Hepatocyte (in vitro differentiated cells): ENCODE data around the gene MBIP. TPM values are rescaled to one million over a fixed set of nuclear protein-coding genes. Genes with fewer than 3 reads are reported as not detected.

Source experiments
- DNase-seq: peaks from one replicate; pipeline ENCODE4 v3.0.0-alpha.2; 2016; ENCODE audit warnings: low spot score
- H2AFZ ChIP-seq: fragments of 200-600 bp; sonication (generic); 2 replicates; pipeline ENCODE4 v1.6.0; 2016; ENCODE audit warnings: antibody characterized with exemption, mild to moderate bottlenecking
- H3K27ac ChIP-seq: fragments of 200-600 bp; sonication (generic); 2 replicates; pipeline ENCODE4 v1.5.1; 2016; ENCODE audit warnings: mild to moderate bottlenecking
- H3K27me3 ChIP-seq: fragments of 200-600 bp; sonication (generic); 2 replicates; pipeline ENCODE4 v1.6.1; 2016
- H3K36me3 ChIP-seq: fragments of 200-600 bp; sonication (generic); replicated peaks from 2 replicates; pipeline ENCODE4 v1.5.1; 2016; ENCODE audit warnings: low read depth; ENCODE audit not compliant: insufficient read depth
- H3K4me1 ChIP-seq: fragments of 200-600 bp; sonication (generic); 2 replicates; pipeline ENCODE4 v1.5.1; 2016; ENCODE audit warnings: mild to moderate bottlenecking, moderate library complexity; ENCODE audit not compliant: insufficient read depth
- H3K4me2 ChIP-seq: fragments of 200-600 bp; sonication (generic); 2 replicates; pipeline ENCODE4 v1.6.0; 2016
- H3K4me3 ChIP-seq: fragments of 200-600 bp; sonication (generic); 2 replicates; pipeline ENCODE4 v1.5.1; 2016; ENCODE audit warnings: mild to moderate bottlenecking
- H3K79me2 ChIP-seq: fragments of 200-600 bp; sonication (generic); 2 replicates; pipeline ENCODE4 v1.6.0; 2017; ENCODE audit warnings: mild to moderate bottlenecking
- H3K9me2 ChIP-seq: fragments of 200-600 bp; sonication (generic); replicated peaks from 2 replicates; pipeline ENCODE4 v1.6.0; 2017; ENCODE audit warnings: mild to moderate bottlenecking; ENCODE audit not compliant: insufficient read depth
- H3K9me3 ChIP-seq: fragments of 200-600 bp; sonication (generic); 2 replicates; pipeline ENCODE4 v1.5.1; 2016; ENCODE audit warnings: low read depth, mild to moderate bottlenecking
- H4K20me1 ChIP-seq: fragments of 200-600 bp; sonication (generic); 2 replicates; pipeline ENCODE4 v1.6.0; 2016; ENCODE audit warnings: mild to moderate bottlenecking; ENCODE audit not compliant: insufficient read depth, poor library complexity, severe bottlenecking
- CTCF ChIP-seq: fragments of 200-600 bp; sonication (generic); IDR thresholded peaks from 2 replicates; pipeline ENCODE4 v1.5.1; 2016; ENCODE audit warnings: antibody characterized with exemption, mild to moderate bottlenecking; ENCODE audit not compliant: poor library complexity
- EZH2 ChIP-seq: fragments of 200-600 bp; sonication (generic); IDR thresholded peaks from 2 replicates; pipeline ENCODE4 v1.6.1; 2016; ENCODE audit warnings: antibody characterized with exemption, mild to moderate bottlenecking, borderline replicate concordance
- EZH2phosphoT487 ChIP-seq: fragments of 200-600 bp; sonication (generic); IDR thresholded peaks from one replicate; pipeline ENCODE4 v1.6.1; 2018; ENCODE audit warnings: antibody characterized with exemption, mild to moderate bottlenecking, low read depth, moderate library complexity; ENCODE audit not compliant: unreplicated experiment, severe bottlenecking
- WGBS: methylation state at CpG from one replicate; pipeline ENCODE4 v1.1.6; 2016; ENCODE audit warnings: low lambda C conversion rate; ENCODE audit errors: missing lambda C conversion rate; 5-methylcytosine and 5-hydroxymethylcytosine counted together
- polyA plus RNA-seq: library from polyadenylated mRNA; unstranded; fragments of >200 nt; fragmentation: Nextera tagmentation; extraction: Ambion mirVana; gene quantifications from 2 replicates; pipeline ENCODE4 v1.2.1, GENCODE V29; 2016
- total RNA-seq: library from RNA; depleted of rRNA; stranded (reverse); fragments of >200 nt; gene quantifications from 2 replicates; pipeline ENCODE4 v1.2.3, GENCODE V29; 2014

Gene MBIP
- total and polyA plus RNA-seq, 2 experiments from 2014 or later: 27.8 to 28.4 TPM

DNA sequence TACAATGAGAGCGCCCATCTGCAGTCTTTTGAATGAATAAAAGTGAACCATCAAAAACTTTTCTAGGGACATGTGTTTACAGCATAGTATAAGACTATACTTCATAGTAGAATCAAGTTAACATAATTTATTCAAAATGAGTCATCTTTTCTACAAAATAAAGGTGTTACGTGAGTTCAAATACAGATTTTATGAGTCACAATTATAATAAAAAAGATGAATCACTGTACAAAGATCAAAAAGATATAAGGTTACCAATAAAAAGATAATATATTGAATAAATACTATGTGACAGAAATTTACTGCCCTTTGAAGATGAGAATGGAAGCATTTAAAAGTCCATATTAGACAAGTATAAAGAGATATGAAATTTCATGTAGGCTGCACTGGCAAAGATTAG lies 2.8 kb downstream of the MBIP start:
- H3K4me2 ChIP-seq: peak overlapping the region; percentile 66
- H3K9me2 ChIP-seq: no peaks in the 10 kb centered on the region
- TF ChIP-seq EZH2: no peak
- TF ChIP-seq CTCF: no peak
- no peak for TF ChIP-seq EZH2phosphoT487
- H4K20me1 ChIP-seq: peaks cover 42% of the 10 kb centered on the region
- H2AFZ ChIP-seq: no peak overlapping the region
- WGBS: 87% methylated on average over 2 of the region's 2 CpGs
- no peaks in the 10 kb centered on the region for H3K27me3 ChIP-seq
- peaks cover 73% of the 10 kb centered on the region for H3K79me2 ChIP-seq
- no peak for DNase-seq
- H3K27ac ChIP-seq: no peak overlapping the region
- H3K4me1 ChIP-seq: peaks cover 11% of the 10 kb centered on the region
- H3K36me3 ChIP-seq: no peaks in the 10 kb centered on the region
- no peaks in the 10 kb centered on the region for H3K9me3 ChIP-seq
- no peak overlapping the region for H3K4me3 ChIP-seq

DNA sequence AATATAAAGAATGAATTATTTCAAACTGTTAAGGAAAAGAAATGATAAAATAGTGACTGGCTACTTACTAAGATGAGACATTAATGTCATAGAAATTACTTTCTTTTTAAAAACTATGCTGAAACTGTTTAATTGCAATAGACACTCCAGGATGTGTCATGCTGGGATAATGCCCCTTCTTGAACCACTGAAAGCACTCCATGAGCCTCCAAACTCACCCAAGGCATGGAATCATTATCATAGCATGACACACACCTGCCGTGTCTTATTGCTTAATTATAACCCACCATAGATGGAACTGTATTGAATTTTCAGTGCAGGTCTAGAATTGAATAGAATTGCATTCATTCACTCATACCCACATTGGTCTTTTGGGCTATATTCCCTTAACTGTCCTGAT lies 4.3 kb downstream of the MBIP start:
- Histone ChIP-seq H3K36me3 (no peaks in the 10 kb centered on the region), H3K9me2 (no peaks in the 10 kb centered on the region), H3K79me2 (peaks cover 79% of the 10 kb centered on the region), H3K4me3 (no peak overlapping the region), H2AFZ (no peak overlapping the region), H4K20me1 (peaks cover 42% of the 10 kb centered on the region), H3K27me3 (no peaks in the 10 kb centered on the region), H3K27ac (no peak overlapping the region), H3K9me3 (no peaks in the 10 kb centered on the region), H3K4me1 (peaks cover 11% of the 10 kb centered on the region), H3K4me2 (no peak overlapping the region)
- TF ChIP-seq EZH2 (no peak), EZH2phosphoT487 (no peak), CTCF (no peak)
- DNase-seq: no peak
- 92% methylated on average over 1 of the region's 1 CpG for WGBS

- H2AFZ ChIP-seq: no peak overlapping the region
- no peak overlapping the region for H3K4me2 ChIP-seq
- WGBS: 81% methylated on average over 3 of the region's 3 CpGs
- no peak for DNase-seq
- no peak overlapping the region for H3K27ac ChIP-seq
- TF ChIP-seq EZH2phosphoT487 (no peak), EZH2 (no peak), CTCF (no peak)
- H4K20me1 ChIP-seq: peaks cover 42% of the 10 kb centered on the region
- peaks cover 11% of the 10 kb centered on the region for H3K4me1 ChIP-seq
- no peaks in the 10 kb centered on the region for H3K36me3 ChIP-seq
- peaks cover 79% of the 10 kb centered on the region for H3K79me2 ChIP-seq
- no peaks in the 10 kb centered on the region for H3K9me3 ChIP-seq
- no peaks in the 10 kb centered on the region for H3K9me2 ChIP-seq
- no peak overlapping the region for H3K4me3 ChIP-seq
- no peaks in the 10 kb centered on the region for H3K27me3 ChIP-seq
Measured at GRCh38 chr14:36315159-36315853, 5.1 kb downstream of the MBIP start.
